ENCODE results near the gene CCN6. TPM values are rescaled to one million over a fixed set of nuclear protein-coding genes. Genes with fewer than 3 reads are reported as not detected.
"Not testable (repeated sequence)": the region's sequence is repeated elsewhere in the genome, so short reads cannot be mapped to it uniquely, and the experiment has no call there.

The CCN6 gene
- total RNA-seq, 2 donors from 2014 or later, result not detected

DNA sequence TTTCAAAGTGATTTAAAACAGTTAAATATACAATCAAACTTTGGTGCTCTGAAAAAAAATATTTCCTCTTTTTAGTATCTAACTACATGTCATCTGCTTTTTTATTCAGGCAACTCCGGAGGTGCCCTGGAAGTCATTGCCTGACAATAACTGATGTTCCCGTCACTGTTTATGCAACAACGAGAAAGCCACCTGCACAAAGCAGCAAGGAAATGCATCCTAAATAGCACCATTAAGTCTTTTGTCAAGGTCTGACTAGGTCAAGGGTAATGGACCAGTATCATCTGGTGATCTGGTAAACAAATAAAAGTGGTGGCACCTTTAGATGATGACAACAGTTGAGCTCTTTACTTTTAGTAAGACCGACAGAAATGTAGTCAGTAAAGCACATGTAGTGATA lies 46.7 kb downstream of the CCN6 start:
- intact Hi-C loops (cut with DNase I), result no loop called here

GRCh38 chr6:112106026-112106425 lies 52.1 kb downstream of the CCN6 start:
- DNase-seq (ENCODE audit: low spot score); intact Hi-C loops (cut with DNase I): not testable (repeated sequence)

More for the DNA sequence above, 46.7 kb downstream of the CCN6 start:
- no peak for DNase-seq (ENCODE audit: low spot score)

DNA sequence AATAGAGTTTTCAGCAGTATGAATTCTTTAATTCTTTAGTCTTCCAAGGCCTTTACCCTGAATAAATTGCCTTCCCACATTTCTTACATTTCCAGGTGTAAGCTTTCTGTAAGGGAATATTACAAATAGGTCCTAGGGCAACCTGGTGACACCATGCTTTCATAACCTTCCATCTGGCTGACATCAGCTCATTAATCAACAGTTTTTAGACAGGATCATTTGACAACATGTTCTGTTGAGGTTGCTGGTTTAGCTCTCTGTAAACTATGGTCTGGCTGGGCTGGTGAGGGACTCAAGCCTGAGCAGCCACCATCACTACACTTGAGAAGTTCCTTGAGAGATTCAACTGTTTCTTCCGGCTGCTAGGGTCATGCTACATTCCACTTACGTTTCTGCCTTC lies 52.7 kb downstream of the CCN6 start:
- intact Hi-C loops (cut with DNase I), result no loop called here

DNA sequence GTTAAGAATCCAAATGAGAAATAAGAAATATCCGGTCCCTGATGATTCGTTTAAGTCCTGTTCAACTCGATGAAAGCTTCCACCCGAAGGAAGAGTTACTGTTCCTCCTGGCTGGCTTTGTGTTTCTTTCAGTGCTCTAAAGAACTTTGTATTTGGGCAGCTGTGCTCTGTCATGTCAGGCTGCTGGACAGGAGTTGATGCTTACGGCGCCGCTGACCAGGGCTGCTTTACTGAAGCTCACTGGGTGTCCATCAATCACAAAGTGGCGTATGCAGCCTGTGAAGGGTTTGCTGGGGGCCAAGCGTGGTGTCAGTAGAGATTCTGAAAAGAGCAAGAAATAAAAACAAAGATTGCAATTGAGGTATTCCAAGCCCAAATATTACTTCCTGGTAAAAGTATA lies 55.4 kb downstream of the CCN6 start:
- intact Hi-C loops (cut with DNase I), result no loop called here
- peak; percentile 62 for DNase-seq (ENCODE audit: low spot score)

More for the DNA sequence above, 52.7 kb downstream of the CCN6 start:
- no peak for DNase-seq (ENCODE audit: low spot score)

- intact Hi-C loops (cut with DNase I), result no loop called here
- DNase-seq (ENCODE audit: low spot score), result no peak
Measured at GRCh38 chr6:112113431-112113830, 59.5 kb downstream of the CCN6 start.

- no peak for DNase-seq (ENCODE audit: low spot score)
- intact Hi-C loops (cut with DNase I), result no loop called here
Measured at GRCh38 chr6:112113918-112114317, 60.0 kb downstream of the CCN6 start.

- DNase-seq (ENCODE audit: low spot score), result no peak
- intact Hi-C loops (cut with DNase I), result no loop called here
Measured at GRCh38 chr6:112114577-112115223, 60.8 kb downstream of the CCN6 start.

DNA sequence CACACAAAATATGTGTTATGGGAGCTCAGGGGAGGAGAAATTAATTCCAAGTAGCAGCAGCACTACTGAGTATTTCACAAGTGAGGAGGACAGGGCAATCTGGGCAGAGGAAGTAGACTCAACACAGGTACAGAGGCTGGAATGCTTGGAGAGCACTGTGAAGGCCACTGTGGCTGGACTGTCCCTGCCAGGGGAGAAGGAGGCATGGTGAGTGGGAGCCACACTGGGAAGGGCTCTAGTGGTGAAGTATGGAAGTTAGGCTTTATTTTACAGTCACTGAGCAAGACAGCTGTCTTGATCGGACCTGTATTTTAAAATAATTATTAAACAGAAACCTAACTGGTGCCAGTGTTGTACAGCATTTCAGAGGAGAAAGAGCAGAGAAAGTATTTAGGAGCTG lies 62.3 kb downstream of the CCN6 start:
- intact Hi-C loops (cut with DNase I), result no loop called here

DNA sequence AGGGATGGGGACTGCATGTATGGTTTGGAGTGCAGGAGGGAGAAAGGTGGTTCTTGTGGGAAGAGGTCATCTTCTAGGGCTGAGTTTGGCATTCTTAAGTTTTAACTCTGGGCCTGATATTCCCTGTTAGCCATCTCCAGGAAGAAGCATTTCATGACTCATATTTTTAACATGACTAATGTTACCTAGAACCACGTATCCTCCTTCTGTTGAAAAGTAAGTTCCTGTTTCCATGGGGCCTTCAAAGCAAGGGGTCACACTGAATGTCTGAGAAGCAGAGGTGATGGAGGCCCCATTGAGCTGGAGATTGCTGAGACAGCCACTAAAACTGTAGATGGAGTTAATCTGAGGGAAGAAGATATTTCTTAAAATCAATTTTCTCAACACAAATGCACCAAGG lies 63.6 kb downstream of the CCN6 start:
- intact Hi-C loops (cut with DNase I), result no loop called here

More for the DNA sequence above, 62.3 kb downstream of the CCN6 start:
- DNase-seq (ENCODE audit: low spot score), result no peak

DNA sequence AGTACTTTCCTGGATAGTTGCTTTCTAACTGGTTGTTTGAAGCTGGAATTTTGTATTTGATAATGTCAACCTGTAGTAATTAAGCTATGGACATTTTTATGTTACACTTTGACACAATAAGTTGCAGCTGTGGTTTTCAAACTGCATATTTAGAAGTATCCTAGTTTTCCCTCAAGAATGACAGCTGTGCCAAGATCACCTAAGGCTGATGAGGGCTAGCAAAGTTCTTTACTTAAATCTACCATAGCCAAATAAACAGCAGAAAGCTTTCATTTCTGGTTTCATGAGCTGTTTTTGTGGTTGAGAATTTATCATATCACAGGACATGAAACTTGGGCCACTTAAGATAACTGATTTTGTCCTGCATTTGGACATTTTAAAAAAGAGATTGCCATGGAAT lies 64.1 kb downstream of the CCN6 start:
- DNase-seq (ENCODE audit: low spot score), result no peak
- intact Hi-C loops (cut with DNase I), result no loop called here

More for the DNA sequence above, 63.6 kb downstream of the CCN6 start:
- no peak for DNase-seq (ENCODE audit: low spot score)

Other genes with a start within 250 kb of the CCN6 start
- 10 to 100 TPM; 87.0 to 94.7 TPM for gene FYN, start 180.7 kb upstream of the CCN6 start, total RNA-seq
- 10 to 100 TPM; 17.0 to 20.6 TPM for gene TUBE1, start 33.4 kb downstream of the CCN6 start, total RNA-seq
- 10 to 100 TPM; 23.3 to 29.6 TPM for gene FAM229B, start 33.5 kb downstream of the CCN6 start, total RNA-seq
- gene LAMA4, start 200.5 kb downstream of the CCN6 start, total RNA-seq, result 100 to 1,000 TPM; 189 to 248 TPM

Measured in posterior vena cava (tissue), 2 donors.